HUES6 (cell line): ENCODE measurements around the gene TENM3.
A peak's percentile ranks its signal among the peaks of the same experiment; 100 is the strongest.

Source experiments
- H3K27ac ChIP-seq: 2 replicates; pipeline ENCODE4 v1.7.0; 2013; ENCODE audit warnings: low read depth, mild to moderate bottlenecking, low read length, inconsistent platforms
- H3K27me3 ChIP-seq: 2 replicates; pipeline ENCODE4 v1.6.1; 2013; ENCODE audit warnings: low read length; ENCODE audit not compliant: control insufficient read depth, insufficient read depth
- H3K36me3 ChIP-seq: 2 replicates; pipeline ENCODE4 v1.6.1; 2013; ENCODE audit warnings: low read length; ENCODE audit not compliant: control insufficient read depth, insufficient read depth
- H3K4me1 ChIP-seq: 2 replicates; pipeline ENCODE4 v1.6.1; 2013; ENCODE audit warnings: low read length; ENCODE audit not compliant: control insufficient read depth, insufficient read depth
- H3K4me3 ChIP-seq: 2 replicates; pipeline ENCODE4 v1.5.1; 2013; ENCODE audit warnings: low read depth, low read length
- H3K9ac ChIP-seq: one replicate; pipeline ENCODE4 v1.6.1; 2013; ENCODE audit warnings: mild to moderate bottlenecking, low read length
- H3K9me3 ChIP-seq: 2 replicates; pipeline ENCODE4 v1.6.1; 2013; ENCODE audit warnings: low read depth, low read length; ENCODE audit not compliant: control insufficient read depth, insufficient read depth

The TENM3 gene

GRCh38 chr4:182255441-182256190 lies 12.4 kb downstream of the TENM3 start:
- no peak overlapping the region for H3K9ac ChIP-seq
- H3K4me1 ChIP-seq = peaks cover 48% of the 10 kb centered on the region
- no peaks in the 10 kb centered on the region for H3K9me3 ChIP-seq
- no peaks in the 10 kb centered on the region for H3K36me3 ChIP-seq
- H3K27ac ChIP-seq = no peak overlapping the region
- H3K27me3 ChIP-seq = no peaks in the 10 kb centered on the region
- no peak overlapping the region for H3K4me3 ChIP-seq

DNA sequence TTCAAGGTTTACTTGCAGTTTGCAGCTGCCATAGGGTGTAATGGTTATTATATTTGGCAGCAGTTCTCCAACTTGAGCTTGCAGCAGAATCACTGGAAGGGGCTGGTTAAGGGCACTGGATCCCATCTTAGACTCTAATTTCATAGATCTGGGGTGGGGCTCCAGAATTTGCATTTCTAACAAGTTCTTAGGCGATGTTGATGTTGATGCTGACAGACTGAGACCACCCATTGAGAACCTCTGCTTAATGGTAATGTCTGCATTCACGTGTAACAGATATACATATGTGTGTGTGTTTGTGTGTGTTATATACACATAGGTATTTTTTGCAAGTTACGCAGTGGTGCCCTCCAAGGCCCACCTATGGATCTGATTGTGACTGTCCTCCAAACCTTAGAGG lies 13.8 kb downstream of the TENM3 start:
- Histone ChIP-seq H3K9me3 (no peaks in the 10 kb centered on the region), H3K36me3 (no peaks in the 10 kb centered on the region), H3K27ac (no peak overlapping the region), H3K9ac (no peak overlapping the region), H3K4me1 (peaks cover 48% of the 10 kb centered on the region), H3K4me3 (peak overlapping the region; percentile 5; the same call in 1 of the 2 replicates), H3K27me3 (no peaks in the 10 kb centered on the region)

DNA sequence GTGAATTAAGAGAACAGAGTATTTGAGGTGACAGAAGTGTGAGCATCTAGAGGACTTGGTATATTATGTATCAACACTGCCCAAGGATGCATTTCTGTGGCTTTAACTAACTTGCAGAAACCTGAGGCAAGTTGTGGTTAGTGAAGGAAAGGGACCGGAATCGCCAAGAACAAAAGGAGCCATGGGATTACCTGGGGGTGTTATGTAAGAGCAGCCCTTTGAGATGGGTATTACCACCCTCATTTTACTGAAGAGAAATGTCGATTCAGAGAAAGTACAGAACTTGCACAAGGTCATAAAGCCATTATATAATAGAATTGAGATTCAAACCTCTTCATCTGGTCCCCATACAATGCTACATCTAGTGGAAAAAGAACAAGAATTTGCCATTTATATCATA lies 14.3 kb downstream of the TENM3 start:
- H3K27ac ChIP-seq = no peak overlapping the region
- H3K4me1 ChIP-seq = peaks cover 48% of the 10 kb centered on the region
- H3K27me3 ChIP-seq = no peaks in the 10 kb centered on the region

GRCh38 chr4:182258441-182259000 lies 15.3 kb downstream of the TENM3 start:
- Histone ChIP-seq H3K27me3 (no peaks in the 10 kb centered on the region), H3K4me1 (peaks cover 47% of the 10 kb centered on the region), H3K9me3 (no peaks in the 10 kb centered on the region), H3K4me3 (peak overlapping the region; percentile 0; the same call in 1 of the 2 replicates), H3K27ac (peak overlapping the region; percentile 60), H3K36me3 (no peaks in the 10 kb centered on the region), H3K9ac (no peak overlapping the region)

More for the DNA sequence above, 14.3 kb downstream of the TENM3 start:
- peak overlapping the region; percentile 5; the same call in 1 of the 2 replicates for H3K4me3 ChIP-seq
- H3K36me3 ChIP-seq = no peaks in the 10 kb centered on the region
- H3K9me3 ChIP-seq = no peaks in the 10 kb centered on the region
- H3K9ac ChIP-seq = no peak overlapping the region

DNA sequence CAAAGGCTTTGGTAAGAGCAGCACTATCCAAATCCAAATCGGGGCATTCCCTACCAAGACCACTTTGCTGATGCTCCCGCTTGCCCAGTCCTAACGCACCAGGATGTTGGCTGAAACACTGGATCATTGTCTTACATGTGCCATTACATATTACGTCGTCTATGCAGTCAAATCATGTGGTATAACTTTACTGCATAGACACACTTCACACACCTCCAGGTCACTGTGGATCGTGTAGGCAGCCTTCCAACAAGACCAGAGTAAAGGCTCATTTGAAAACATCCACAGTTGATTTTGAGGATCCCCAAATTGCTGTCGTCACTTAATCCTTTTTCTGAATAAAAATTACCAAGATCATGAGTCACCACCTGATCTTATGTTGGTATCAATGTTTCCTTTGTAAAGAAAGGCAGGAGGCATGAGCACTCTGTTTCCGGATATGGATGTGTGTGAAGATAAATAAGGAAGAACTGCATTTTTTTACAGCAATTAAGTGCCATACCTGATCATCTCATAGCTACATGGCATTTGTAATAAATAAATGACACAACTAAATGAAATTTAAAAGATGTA lies 18.5 kb downstream of the TENM3 start:
- Histone ChIP-seq H3K27me3 (no peaks in the 10 kb centered on the region), H3K27ac (no peak overlapping the region), H3K36me3 (no peaks in the 10 kb centered on the region), H3K9ac (no peak overlapping the region), H3K4me3 (no peak overlapping the region), H3K9me3 (no peaks in the 10 kb centered on the region), H3K4me1 (peaks cover 17% of the 10 kb centered on the region)

DNA sequence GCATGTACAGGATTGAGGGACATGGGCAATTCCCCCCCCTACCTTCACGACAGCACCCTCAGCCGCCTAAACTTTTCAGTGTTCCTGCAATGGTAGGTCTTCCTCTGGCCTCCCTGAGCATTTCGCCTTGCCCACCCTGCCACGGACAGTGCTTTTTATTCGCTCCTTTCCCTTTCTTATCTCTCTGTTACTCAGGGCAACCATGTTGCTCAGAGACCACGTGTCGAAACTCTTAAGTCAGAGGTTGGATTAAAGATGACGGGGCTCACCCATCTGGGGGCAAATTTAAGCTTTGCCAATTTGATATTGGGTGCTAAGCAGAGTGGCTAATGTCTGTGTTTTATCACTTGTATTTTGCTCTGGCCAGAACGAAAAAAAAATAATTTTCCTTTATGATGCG lies 20.4 kb downstream of the TENM3 start:
- Histone ChIP-seq H3K36me3 (no peaks in the 10 kb centered on the region), H3K27ac (no peak overlapping the region), H3K9ac (no peak overlapping the region), H3K4me3 (no peak overlapping the region), H3K27me3 (no peaks in the 10 kb centered on the region), H3K4me1 (peaks cover 4% of the 10 kb centered on the region; the same call in 1 of the 2 replicates), H3K9me3 (0 out of 2 replicates have a peak, but pooled peaks cover 6% of the 10 kb centered on the region)

- Histone ChIP-seq H3K4me3 (no peak overlapping the region), H3K36me3 (no peaks in the 10 kb centered on the region), H3K9me3 (0 out of 2 replicates have a peak, but pooled peaks cover 6% of the 10 kb centered on the region), H3K27me3 (no peaks in the 10 kb centered on the region), H3K4me1 (no peaks in the 10 kb centered on the region), H3K27ac (no peak overlapping the region), H3K9ac (no peak overlapping the region)
Observed at GRCh38 chr4:182264139-182264752, 21.0 kb downstream of the TENM3 start.

- Histone ChIP-seq H3K36me3 (no peaks in the 10 kb centered on the region), H3K9me3 (peaks cover 9% of the 10 kb centered on the region; the same call in 1 of the 2 replicates), H3K27me3 (no peaks in the 10 kb centered on the region), H3K27ac (no peak overlapping the region), H3K4me1 (peaks cover 4% of the 10 kb centered on the region; the same call in 1 of the 2 replicates), H3K4me3 (no peak overlapping the region), H3K9ac (no peak overlapping the region)
Observed at GRCh38 chr4:182265881-182266280, 22.7 kb downstream of the TENM3 start.

- Histone ChIP-seq H3K4me3 (no peak overlapping the region), H3K36me3 (no peaks in the 10 kb centered on the region), H3K27ac (no peak overlapping the region), H3K9me3 (peaks cover 9% of the 10 kb centered on the region; the same call in 1 of the 2 replicates), H3K4me1 (peaks cover 4% of the 10 kb centered on the region; the same call in 1 of the 2 replicates), H3K9ac (no peak overlapping the region), H3K27me3 (no peaks in the 10 kb centered on the region)
Observed at GRCh38 chr4:182267048-182267447, 23.8 kb downstream of the TENM3 start.

DNA sequence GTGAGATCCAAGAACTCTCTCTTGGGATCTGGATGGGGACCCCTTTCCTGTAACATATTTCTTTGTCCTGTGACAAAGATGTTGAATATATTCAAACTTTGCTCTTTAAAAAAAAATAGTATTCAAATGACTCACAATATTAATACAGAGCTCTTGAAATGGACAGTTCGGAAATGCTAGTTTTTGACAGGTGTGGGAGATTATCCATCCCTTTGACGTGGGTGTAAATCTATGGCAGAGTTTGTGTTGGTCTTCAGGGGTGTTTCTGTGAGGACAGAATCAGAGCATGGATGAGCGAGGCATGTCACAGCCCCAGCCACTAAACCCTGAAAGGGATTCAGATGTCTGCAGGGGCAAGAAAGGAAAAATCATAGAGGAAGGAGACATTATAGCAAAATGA lies 25.8 kb downstream of the TENM3 start:
- no peaks in the 10 kb centered on the region for H3K27me3 ChIP-seq
- H3K36me3 ChIP-seq = no peaks in the 10 kb centered on the region
- H3K9ac ChIP-seq = no peak overlapping the region
- no peak overlapping the region for H3K27ac ChIP-seq
- no peak overlapping the region for H3K4me3 ChIP-seq
- peaks cover 9% of the 10 kb centered on the region; the same call in 1 of the 2 replicates for H3K9me3 ChIP-seq
- peaks cover 11% of the 10 kb centered on the region; the same call in 1 of the 2 replicates for H3K4me1 ChIP-seq
